ENCODE measurements around the gene TMEM131. TPM values are rescaled to one million over a fixed set of nuclear protein-coding genes. Genes with fewer than 3 reads are reported as not detected.
"Not testable (repeated sequence)": the region's sequence is repeated elsewhere in the genome, so short reads cannot be mapped to it uniquely, and the experiment has no call there.

The TMEM131 gene
- total RNA-seq, 4 donors from 2014 or later: 32.8 to 54.8 (median 41.2) TPM

GRCh38 chr2:97714950-97715652 is 280.6 kb downstream of the TMEM131 start:
- intact Hi-C loops (cut with DNase I; ENCODE audit: low total_unique reads): no loop called here
- 82% methylated on average over 13 of the region's 13 CpGs for WGBS, 2 donors
- no peak for DNase-seq (ENCODE audit: low spot score in 2 of 2)
- no peak overlapping the region for H3K4me3 ChIP-seq (ENCODE audit: low read depth, poor library complexity, severe bottlenecking)
- TF ChIP-seq POLR2A (IDR thresholded peaks at IDR 0.05): no peak
- TF ChIP-seq CTCF (IDR thresholded peaks at IDR 0.05): no peak

GRCh38 chr2:97714084-97714949 is 281.4 kb downstream of the TMEM131 start:
- DNase-seq (ENCODE audit: low spot score in 2 of 2): no peak
- 68 to 75% methylated on average over 16 to 17 of the region's 17 CpGs for WGBS, 2 donors
- intact Hi-C loops (cut with DNase I; ENCODE audit: low total_unique reads): no loop called here
- no peak for TF ChIP-seq CTCF (IDR thresholded peaks at IDR 0.05)
- TF ChIP-seq POLR2A (IDR thresholded peaks at IDR 0.05): no peak
- H3K4me3 ChIP-seq (ENCODE audit: low read depth, poor library complexity, severe bottlenecking): no peak overlapping the region

GRCh38 chr2:97713296-97714083 is 282.3 kb downstream of the TMEM131 start, which contains the start of gene ZAP70:
ZAP70 (plus strand) TSS chr2:97713576; CDS start chr2:97724037, 10,461 bp downstream.
- intact Hi-C loops (cut with DNase I; ENCODE audit: low total_unique reads): no loop called here
- peak in 1 of 2 donors; percentile 78 for DNase-seq (ENCODE audit: low spot score in 2 of 2)
- TF ChIP-seq POLR2A (IDR thresholded peaks at IDR 0.05) (no peak), CTCF (IDR thresholded peaks at IDR 0.05) (no peak)
- no peak within 1 kb of the TSS for H3K4me3 ChIP-seq (ENCODE audit: low read depth, poor library complexity, severe bottlenecking)
- WGBS, 2 donors: 78 to 79% methylated on average over 21 of the region's 21 CpGs

- peak in 1 of 2 donors; percentile 85 for DNase-seq (ENCODE audit: low spot score in 2 of 2)
- intact Hi-C loops (cut with DNase I; ENCODE audit: low total_unique reads): no loop called here
- TF ChIP-seq CTCF (IDR thresholded peaks at IDR 0.05): no peak
- no peak for TF ChIP-seq POLR2A (IDR thresholded peaks at IDR 0.05)
- WGBS, 2 donors: 71 to 72% methylated on average over 9 of the region's 11 CpGs
- H3K4me3 ChIP-seq (ENCODE audit: low read depth, poor library complexity, severe bottlenecking): no peak overlapping the region
These were observed 283.0 kb downstream of the TMEM131 start for GRCh38 chr2:97712693-97713295.

- peak in 1 of 2 donors; percentile 37 for DNase-seq (ENCODE audit: low spot score in 2 of 2)
- WGBS, 2 donors: 83 to 85% methylated on average over 9 of the region's 9 CpGs
- H3K4me3 ChIP-seq (ENCODE audit: low read depth, poor library complexity, severe bottlenecking); intact Hi-C loops (cut with DNase I; ENCODE audit: low total_unique reads): not testable (repeated sequence)
These were observed 283.6 kb downstream of the TMEM131 start for GRCh38 chr2:97712175-97712574.

Measured in lower leg skin (tissue), 4 donors.